Fibroblast of pulmonary artery (primary cell): ENCODE data around the gene OCRL.
A peak's percentile ranks its signal among the peaks of the same experiment; 100 is the strongest.

Source experiments
- DNase-seq: peaks from one replicate; pipeline ENCODE4 v3.0.0-alpha.2; 2010; ENCODE audit warnings: low read depth
- H3K4me3 ChIP-seq: replicated peaks from 2 replicates; pipeline ENCODE4 v1.5.1; 2011; ENCODE audit warnings: low read depth, mild to moderate bottlenecking, control low read depth, low read length, moderate library complexity
- CTCF ChIP-seq: IDR thresholded peaks from 2 replicates; pipeline ENCODE4 v1.5.1; 2011; ENCODE audit warnings: mild to moderate bottlenecking, control low read depth, low read length, inconsistent platforms; ENCODE audit errors: missing control alignments

The OCRL gene

GRCh38 chrX:129608496-129608895 is 68.4 kb downstream of the OCRL start:
- no peak overlapping the region for H3K4me3 ChIP-seq
- no peak for TF ChIP-seq CTCF

GRCh38 chrX:129609395-129609794 is 69.3 kb downstream of the OCRL start:
- H3K4me3 ChIP-seq = no peak overlapping the region
- TF ChIP-seq CTCF = peak; percentile 20
- DNase-seq = no peak

More at GRCh38 chrX:129608496-129608895, 68.4 kb downstream of the OCRL start:
- no peak for DNase-seq

- DNase-seq = no peak
- no peak overlapping the region for H3K4me3 ChIP-seq
- no peak for TF ChIP-seq CTCF
Observed at GRCh38 chrX:129612396-129612795, 72.3 kb downstream of the OCRL start.

- TF ChIP-seq CTCF = no peak
- no peak for DNase-seq
- H3K4me3 ChIP-seq = no peak overlapping the region
Observed at GRCh38 chrX:129613596-129613995, 73.5 kb downstream of the OCRL start.

- H3K4me3 ChIP-seq = no peak overlapping the region
- no peak for TF ChIP-seq CTCF
- no peak for DNase-seq
Observed at GRCh38 chrX:129614481-129615255, 74.6 kb downstream of the OCRL start.

- H3K4me3 ChIP-seq = no peak overlapping the region
- no peak for TF ChIP-seq CTCF
- no peak for DNase-seq
Observed at GRCh38 chrX:129617420-129617819, 77.4 kb downstream of the OCRL start.

- no peak overlapping the region for H3K4me3 ChIP-seq
- no peak for DNase-seq
- TF ChIP-seq CTCF = no peak
Observed at GRCh38 chrX:129618997-129619396, 78.9 kb downstream of the OCRL start.
